ENCODE results near the gene ATP5ME. TPM values are rescaled to one million over a fixed set of nuclear protein-coding genes. Genes with fewer than 3 reads are reported as not detected.
A peak's percentile ranks its signal among the peaks of the same experiment; 100 is the strongest.

Gene ATP5ME
- total RNA-seq, 2 donors from 2014 or later = 20.2 to 37.9 TPM

- TF ChIP-seq CTCF (IDR thresholded peaks at IDR 0.05) (no peak), POLR2A (IDR thresholded peaks at IDR 0.05) (no peak)
- ATAC-seq (no peak), DNase-seq (no peak)
- Histone ChIP-seq H3K27me3 (peaks cover 0 to 10% of the 10 kb centered on the region in 2 donors), H3K9me3 (no peaks in the 10 kb centered on the region), H3K4me3 (no peak overlapping the region), H3K36me3 (replicated peaks in 1 of 2; ENCODE audit: insufficient read depth in 1 of 2, low read depth in 2 of 2) (no peaks in the 10 kb centered on the region), H3K4me1 (no peaks in the 10 kb centered on the region), H3K27ac (no peak overlapping the region)
- intact Hi-C loops (cut with DNase I) = no loop called here
- 55 to 56% methylated on average over 23 to 24 of the region's 24 CpGs for WGBS, 2 donors
Observed at GRCh38 chr4:651884-652642, 22.0 kb downstream of the ATP5ME start.

DNA sequence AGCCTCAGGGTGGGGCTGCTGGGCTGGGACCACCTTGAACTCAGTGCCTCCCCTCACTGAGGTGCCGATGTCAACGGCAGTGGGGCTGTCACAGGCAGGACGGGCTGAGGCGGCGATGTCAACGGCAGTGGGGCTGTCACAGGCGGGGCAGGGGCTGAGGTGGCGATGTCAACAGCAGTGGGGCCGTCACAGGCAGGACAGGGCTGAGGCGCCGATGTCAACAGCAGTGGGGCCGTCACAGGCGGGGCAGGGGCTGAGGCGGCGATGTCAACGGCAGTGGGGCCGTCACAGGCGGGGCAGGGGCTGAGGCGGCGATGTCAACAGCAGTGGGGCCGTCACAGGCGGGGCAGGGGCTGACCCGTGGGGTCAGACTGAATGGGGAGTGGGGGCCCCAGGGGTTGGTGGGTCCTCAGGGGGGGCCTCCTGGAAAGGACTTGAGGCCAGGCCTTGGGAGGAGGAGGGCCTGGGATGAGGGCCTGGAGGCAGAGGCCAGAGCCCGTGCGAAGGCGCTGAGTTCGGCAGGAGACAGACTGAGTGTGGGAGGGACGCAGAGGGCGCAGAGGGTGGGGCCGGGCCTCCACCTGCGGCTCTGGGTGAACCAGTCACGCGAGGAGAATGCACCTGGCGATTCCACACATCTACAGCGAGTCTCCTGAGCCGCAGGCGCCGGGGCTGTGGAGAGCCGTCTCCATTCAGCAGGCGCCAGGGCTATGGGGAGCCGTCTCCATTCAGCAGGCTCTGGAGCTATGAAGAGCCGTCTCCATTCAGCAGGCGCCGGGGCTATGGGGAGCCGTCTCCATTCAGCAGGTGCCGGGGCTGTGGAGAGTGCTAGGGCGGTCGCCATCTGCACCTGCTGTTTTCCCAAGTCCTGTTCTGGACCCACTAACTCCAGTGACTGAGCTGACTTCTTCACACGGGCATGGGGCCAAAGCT lies 22.9 kb downstream of the ATP5ME start:
- WGBS, 2 donors = 40 to 48% methylated on average over 33 to 46 of the region's 49 CpGs
- H3K36me3 ChIP-seq (replicated peaks in 1 of 2; ENCODE audit: insufficient read depth in 1 of 2, low read depth in 2 of 2) = no peaks in the 10 kb centered on the region
- no peaks in the 10 kb centered on the region for H3K9me3 ChIP-seq
- no peaks in the 10 kb centered on the region for H3K4me1 ChIP-seq
- ATAC-seq (no peak), DNase-seq (peak in 1 of 4 donors; percentile 36)
- H3K27ac ChIP-seq = no peak overlapping the region
- intact Hi-C loops (cut with DNase I) = no loop called here
- TF ChIP-seq POLR2A (IDR thresholded peaks at IDR 0.05) (no peak), CTCF (IDR thresholded peaks at IDR 0.05) (no peak)
- H3K4me3 ChIP-seq = no peak overlapping the region
- H3K27me3 ChIP-seq = peaks cover 0 to 10% of the 10 kb centered on the region in 2 donors

GRCh38 chr4:650461-650860 lies 23.6 kb downstream of the ATP5ME start:
- 65 to 78% methylated on average over 14 to 16 of the region's 18 CpGs for WGBS, 2 donors
- no peaks in the 10 kb centered on the region for H3K4me1 ChIP-seq
- no peaks in the 10 kb centered on the region for H3K9me3 ChIP-seq
- no peaks in the 10 kb centered on the region for H3K36me3 ChIP-seq (replicated peaks in 1 of 2; ENCODE audit: insufficient read depth in 1 of 2, low read depth in 2 of 2)
- no peak for ATAC-seq
- no peak overlapping the region for H3K27ac ChIP-seq
- TF ChIP-seq CTCF (IDR thresholded peaks at IDR 0.05) (no peak), POLR2A (IDR thresholded peaks at IDR 0.05) (no peak)
- DNase-seq = no peak
- intact Hi-C loops (cut with DNase I) = no loop called here
- H3K4me3 ChIP-seq = no peak overlapping the region
- H3K27me3 ChIP-seq = peaks cover 0 to 10% of the 10 kb centered on the region in 2 donors

GRCh38 chr4:649751-650310 lies 24.2 kb downstream of the ATP5ME start:
- Histone ChIP-seq H3K36me3 (replicated peaks in 1 of 2; ENCODE audit: insufficient read depth in 1 of 2, low read depth in 2 of 2) (no peaks in the 10 kb centered on the region), H3K4me1 (no peaks in the 10 kb centered on the region), H3K27me3 (peaks cover 0 to 10% of the 10 kb centered on the region in 2 donors), H3K27ac (no peak overlapping the region), H3K9me3 (no peaks in the 10 kb centered on the region), H3K4me3 (no peak overlapping the region)
- ATAC-seq = no peak
- no peak for DNase-seq
- TF ChIP-seq POLR2A (IDR thresholded peaks at IDR 0.05) = no peak
- no peak for TF ChIP-seq CTCF (IDR thresholded peaks at IDR 0.05)
- WGBS, 2 donors = 86 to 88% methylated on average over 3 to 12 of the region's 13 CpGs
- intact Hi-C loops (cut with DNase I) = no loop called here

Measured in body of pancreas (tissue), 4 donors.